ENCODE data around the gene OOEP.

- TF ChIP-seq CTCF (conservative IDR thresholded peaks at IDR 0.05), result no peak
- TF ChIP-seq EZH2 (IDR thresholded peaks at IDR 0.05; ENCODE audit: low read depth), result no peak
These were observed 2.8 kb upstream of the OOEP start for GRCh38 chr6:73372516-73372915.
